Esophagus squamous epithelium (tissue), 4 donors: ENCODE data around the gene COX5B.
A peak's percentile ranks its signal among the peaks of the same experiment; 100 is the strongest.

Experiments
- POLR2A ChIP-seq, 4 donors: fragments of 450-650 bp; IDR thresholded peaks; one replicate each; pipeline ENCODE4 v1.6.1; 2017; ENCODE audit warnings: antibody characterized with exemption in 4 of 4, mild to moderate bottlenecking in 4 of 4, moderate library complexity in 3 of 4
- TF ChIP-seq, protein P1 (sequence below), 6 experiments: fragments of 450-650 bp in 4 of 6; fragments of 200-600 bp in 2 of 6; sonication (generic) in 2 of 6; IDR thresholded peaks; one replicate each; pipeline ENCODE4 v1.5.1; 2016 to 2019; ENCODE audit warnings: antibody characterized with exemption in 6 of 6, mild to moderate bottlenecking in 4 of 6, moderate library complexity in 4 of 6

GRCh38 chr2:97662895-97663625 lies 17.2 kb downstream of the COX5B start:
- TF ChIP-seq, protein P1, sequence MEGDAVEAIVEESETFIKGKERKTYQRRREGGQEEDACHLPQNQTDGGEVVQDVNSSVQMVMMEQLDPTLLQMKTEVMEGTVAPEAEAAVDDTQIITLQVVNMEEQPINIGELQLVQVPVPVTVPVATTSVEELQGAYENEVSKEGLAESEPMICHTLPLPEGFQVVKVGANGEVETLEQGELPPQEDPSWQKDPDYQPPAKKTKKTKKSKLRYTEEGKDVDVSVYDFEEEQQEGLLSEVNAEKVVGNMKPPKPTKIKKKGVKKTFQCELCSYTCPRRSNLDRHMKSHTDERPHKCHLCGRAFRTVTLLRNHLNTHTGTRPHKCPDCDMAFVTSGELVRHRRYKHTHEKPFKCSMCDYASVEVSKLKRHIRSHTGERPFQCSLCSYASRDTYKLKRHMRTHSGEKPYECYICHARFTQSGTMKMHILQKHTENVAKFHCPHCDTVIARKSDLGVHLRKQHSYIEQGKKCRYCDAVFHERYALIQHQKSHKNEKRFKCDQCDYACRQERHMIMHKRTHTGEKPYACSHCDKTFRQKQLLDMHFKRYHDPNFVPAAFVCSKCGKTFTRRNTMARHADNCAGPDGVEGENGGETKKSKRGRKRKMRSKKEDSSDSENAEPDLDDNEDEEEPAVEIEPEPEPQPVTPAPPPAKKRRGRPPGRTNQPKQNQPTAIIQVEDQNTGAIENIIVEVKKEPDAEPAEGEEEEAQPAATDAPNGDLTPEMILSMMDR (IDR thresholded peaks at IDR 0.05): peak in 1 of 6 experiments; percentile 4
- no peak for TF ChIP-seq POLR2A (IDR thresholded peaks at IDR 0.05)
